T-helper 1 cell (primary cell): ENCODE measurements around the gene CAMTA1.

Experiments
- DNase-seq, 5 donors: peaks; one replicate each; pipeline ENCODE4 v3.0.0-alpha.2; 2012 to 2020

CAMTA1 gene

DNA sequence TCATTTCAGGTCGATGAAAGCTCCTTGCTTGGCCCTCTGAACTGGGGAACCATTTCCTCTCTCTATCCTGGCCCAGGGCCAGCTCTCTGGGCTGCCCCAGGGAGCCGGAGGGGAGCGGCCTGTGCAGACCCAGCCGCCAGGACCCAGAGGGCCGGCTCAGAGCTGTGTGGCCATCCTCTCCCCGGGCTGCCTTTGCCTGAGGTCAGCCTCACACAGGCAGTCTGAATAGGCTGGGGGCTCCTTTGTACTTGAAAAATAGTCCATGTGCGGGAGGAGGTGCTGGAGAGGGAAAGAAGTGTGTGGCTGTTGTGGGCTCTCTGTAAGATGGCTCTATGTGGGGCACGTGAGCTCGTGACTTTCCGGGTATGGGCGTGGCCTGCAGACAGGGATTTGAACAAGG is 710.7 kb downstream of the CAMTA1 start:
- DNase-seq = no peak

DNA sequence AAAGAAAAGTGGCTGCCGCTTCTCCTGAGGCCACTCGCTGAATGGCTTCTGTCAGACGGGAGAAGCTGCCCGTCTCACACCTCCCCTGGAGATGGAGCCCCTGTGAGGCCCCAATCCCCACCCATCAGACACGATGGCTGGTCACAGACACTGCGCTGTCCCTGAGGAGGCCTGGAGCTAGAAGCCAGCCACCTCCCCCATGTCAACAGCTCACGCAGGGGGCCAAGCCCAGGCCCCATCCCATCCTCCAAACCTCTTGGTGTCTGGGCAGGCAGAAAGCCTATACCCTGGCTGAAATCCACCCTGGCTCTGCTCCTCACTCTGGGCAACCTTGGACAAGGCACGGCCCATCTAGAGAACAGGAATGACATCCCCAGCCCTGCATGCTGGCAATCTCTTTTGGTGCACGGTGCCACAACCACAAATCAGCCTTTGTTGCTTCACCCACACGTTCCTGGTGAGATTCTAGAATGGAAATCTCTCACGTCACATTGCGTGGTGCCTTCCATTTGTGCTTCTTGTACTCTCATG is 711.9 kb downstream of the CAMTA1 start:
- DNase-seq = no peak

DNA sequence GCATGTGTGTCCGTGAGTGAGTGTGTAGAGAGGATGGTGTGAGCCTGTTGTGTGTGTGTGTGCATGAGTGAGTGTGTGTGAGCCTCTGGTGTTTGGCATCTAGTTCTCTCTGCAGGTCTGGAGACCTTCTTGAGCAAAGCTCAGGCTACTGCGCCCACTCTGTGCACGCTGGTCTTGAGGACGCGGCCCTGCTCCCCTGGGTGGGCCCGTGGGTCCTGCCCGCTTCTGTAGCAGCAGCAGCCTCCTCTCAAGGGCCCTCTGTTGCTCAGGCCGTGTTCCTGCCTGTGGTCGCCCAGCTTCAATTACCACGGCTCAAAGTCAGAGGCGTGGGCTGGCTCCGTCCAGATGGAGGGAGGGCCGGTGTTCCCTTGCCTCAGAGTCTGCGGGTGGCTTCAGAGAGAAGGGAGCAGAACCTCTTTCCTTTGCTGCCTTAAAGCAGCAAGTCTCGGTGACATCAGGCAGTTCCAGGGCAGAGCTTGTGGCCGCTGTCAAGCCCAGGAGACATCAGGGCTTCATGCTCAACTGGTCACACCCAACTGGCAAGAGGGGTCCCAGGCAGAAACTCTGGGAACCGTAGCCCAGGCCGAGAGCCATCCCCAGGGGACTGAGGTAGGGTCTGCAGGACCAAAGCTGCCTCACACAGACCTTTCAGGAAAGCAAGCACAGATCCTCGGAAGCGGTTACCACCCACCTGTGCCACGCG is 715.3 kb downstream of the CAMTA1 start:
- DNase-seq = no peak

DNA sequence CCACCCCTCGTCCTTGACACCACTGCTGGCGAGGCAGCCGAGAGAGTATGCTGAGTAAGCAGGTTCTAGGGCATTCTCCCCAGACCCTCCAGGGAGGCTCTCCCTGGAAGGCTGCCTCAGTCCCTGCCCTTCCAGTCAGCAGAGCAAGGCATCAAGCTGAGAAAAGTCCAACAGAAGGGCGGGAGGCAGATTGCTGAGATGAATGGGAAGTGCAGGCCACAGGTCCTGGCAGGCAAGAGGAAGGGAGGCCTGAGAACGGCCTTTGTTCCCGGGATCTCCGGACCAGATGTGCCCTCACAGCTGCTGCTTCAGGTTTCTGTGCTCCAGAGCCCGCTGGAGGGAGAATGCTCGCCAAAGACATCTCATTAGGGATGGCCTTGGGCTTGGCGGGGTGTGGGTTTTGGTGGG is 715.8 kb downstream of the CAMTA1 start:
- no peak for DNase-seq

DNA sequence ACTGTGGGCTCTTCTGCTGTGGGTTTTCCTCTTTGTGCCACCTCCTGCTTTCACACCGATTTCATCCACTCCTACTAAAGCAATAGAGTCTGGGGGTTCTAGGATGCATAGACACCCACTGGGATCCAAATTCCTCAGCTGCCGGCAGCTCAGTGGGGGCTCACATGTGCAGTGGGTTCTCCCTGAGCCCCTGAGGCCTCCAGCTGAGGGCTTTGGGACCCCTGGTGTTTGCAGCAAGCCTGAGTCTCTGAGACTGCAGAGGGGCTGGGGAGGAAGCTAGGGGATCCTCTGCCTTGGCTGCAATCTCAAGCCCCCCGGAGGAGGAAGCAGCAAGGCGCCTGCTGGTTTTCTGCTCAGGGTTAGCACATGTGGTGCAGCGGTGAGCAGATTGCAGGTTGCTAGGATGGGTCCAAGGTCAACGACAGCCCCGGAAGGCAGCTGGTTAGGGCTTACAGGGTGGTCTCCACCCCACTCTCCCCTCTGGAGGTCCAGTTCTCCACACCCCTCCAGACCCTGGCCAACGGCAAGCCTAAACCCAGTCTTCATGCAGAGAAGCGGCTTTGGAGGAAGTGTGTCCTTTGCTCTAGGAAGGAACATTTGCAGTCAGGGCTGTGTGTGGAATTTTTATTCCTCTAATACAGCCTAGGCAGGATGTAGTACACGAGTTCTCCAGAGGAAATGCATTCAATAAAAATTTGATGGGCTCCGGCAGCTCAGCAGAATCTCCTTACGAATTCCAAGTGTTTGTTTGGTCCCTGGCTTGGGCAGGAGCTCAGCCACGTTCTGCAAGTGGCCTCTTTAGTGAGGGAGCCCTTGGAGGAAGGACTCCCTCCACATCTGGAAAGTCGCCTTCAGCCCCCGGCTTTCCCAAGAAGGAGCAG is 716.7 kb downstream of the CAMTA1 start:
- DNase-seq = no peak

DNA sequence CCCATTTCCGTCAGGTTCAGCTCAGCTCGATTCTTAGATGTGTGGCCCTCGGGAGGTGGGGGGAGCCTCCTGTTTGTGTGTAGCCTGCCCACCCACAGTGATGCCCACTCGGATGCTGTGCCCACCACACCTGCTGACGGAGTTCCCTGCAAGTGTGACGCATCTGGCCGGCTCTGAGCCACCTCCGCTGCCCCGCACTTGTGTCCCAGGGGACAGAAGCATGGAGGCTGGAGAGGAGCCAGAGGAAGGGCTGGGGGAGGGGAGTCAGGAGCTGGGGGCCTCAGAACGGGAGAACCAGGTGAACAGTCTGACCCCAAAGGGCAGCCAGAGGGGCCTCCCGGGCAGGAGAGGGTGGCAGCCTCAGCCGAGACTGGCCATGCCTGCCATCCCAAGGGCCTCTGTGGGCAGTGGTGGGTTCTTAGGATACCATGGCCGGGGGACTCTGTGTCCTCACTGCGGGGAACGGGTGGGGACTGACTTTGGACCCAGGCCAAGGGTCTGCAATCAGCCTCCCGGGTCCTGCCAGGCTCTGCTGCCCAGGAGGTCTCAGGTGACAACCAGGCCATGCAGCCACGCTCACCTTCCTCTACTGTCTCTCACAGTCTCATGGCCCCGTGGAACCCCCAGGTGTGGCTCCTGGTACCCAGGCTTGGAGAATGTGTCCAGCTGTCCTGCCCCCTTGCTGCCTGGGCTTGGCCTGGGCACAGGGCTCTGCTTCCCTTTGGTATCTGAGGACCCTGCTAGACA is 718.6 kb downstream of the CAMTA1 start:
- DNase-seq = no peak

DNA sequence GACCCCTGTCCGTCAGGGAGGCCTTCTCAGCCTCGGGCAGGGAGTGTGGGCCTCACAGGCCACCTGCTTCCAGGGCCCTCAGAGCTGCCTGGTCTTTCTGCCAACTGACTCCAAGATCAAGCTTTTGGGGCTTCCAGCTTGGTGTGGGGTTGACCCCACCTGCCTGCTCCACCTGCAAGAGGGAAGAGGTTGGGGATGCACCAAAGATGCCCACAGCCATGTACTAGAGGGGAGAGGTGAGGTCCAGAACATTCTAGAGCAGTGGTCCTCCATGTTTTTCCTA is 719.1 kb downstream of the CAMTA1 start:
- no peak for DNase-seq

DNA sequence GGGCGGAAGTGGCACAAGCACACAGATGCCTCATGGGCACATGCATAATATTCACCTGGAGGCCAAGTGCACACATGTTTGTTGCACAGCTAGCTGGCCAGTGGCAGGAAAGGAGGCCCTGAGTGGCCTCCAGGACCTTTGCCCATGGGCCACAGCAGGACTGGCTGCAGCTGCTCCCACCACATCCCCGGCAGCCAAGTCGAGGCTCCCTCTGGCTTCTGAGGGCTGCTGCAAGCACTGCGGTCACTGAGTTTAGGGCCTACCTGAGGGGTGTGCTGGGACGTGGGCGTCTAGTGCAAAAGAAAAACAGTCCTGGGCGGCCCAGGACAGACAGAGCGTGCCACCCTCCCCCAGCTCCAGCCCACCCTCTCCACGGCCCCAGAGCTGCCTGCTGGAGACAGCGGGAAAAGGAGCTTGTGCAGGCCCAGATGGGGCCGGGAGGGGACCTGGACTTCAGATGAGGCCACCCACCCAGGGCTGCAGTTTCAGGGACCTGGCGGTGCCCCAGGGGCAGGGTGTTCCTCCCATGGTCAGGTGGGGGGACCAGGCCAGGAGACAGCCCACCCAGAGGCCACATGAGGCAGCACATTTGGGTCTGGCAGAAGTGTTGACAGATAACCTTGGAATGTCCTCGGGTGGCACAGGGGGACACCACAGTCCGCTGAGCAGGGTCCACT is 720.0 kb downstream of the CAMTA1 start:
- DNase-seq = no peak

DNA sequence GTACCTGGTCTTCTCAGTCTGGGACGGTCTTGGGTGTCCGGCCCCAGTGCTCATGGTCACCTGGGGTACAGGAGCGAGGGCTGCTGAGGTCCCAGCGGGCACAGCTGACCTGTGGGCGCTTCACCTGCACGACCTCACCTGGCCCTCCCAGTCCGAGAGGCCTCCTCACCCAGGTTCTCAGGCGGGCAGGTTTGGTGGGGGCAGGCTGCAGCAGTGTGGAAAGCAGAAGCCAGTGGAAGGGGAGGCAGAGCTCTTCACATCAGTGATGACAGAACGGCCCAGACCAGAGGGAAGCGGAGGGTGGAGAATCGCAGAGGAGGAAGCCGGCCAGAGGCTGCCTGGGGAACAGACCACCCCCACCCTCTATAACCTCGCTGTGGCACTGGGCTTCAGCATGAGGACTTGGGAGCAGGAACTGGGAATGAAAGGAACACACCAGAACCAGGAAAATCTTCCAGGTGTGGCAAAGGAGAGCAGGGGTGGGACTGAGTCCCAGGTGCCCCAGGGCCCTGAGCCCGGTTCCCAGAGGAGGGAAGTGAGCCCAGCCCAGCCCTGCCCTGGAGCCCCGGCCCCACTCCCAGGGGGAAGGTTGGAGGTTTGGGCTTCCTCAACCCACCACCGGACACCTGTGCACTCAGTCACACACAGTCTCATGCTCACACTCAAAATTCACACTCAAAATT is 720.7 kb downstream of the CAMTA1 start:
- DNase-seq = no peak

DNA sequence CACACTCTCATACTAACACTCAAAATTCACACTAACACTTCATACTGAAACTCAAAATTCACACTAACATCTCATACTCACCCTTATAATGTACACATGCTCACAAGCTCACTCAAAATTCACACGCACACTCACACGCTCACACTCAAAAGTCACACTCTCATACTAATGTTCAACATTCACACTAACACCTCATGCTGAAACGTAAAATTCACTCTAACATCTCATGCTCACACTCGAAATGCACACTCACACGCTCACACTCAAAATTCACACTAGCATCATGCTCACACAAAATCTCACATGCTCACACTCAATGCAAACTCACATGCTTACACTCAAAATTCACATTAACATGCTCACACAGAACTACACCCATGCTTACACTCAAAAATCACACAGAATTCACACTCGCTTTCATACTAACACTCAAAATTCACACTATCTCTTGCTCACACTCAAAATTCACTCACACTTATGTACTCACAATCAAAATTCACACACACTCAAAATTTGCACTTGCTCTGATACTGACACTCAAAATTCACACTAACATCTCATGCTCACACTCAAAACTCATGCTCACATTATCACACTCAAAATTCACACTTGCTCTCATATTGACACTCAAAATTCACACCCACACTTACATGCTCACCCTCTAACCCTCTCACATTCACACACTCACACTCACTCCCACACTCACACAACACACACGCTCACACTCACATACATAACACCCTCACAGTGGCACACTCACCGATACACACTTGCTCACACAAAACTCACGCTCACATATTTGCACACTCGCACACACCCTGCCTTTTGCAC is 721.4 kb downstream of the CAMTA1 start:
- no peak for DNase-seq

DNA sequence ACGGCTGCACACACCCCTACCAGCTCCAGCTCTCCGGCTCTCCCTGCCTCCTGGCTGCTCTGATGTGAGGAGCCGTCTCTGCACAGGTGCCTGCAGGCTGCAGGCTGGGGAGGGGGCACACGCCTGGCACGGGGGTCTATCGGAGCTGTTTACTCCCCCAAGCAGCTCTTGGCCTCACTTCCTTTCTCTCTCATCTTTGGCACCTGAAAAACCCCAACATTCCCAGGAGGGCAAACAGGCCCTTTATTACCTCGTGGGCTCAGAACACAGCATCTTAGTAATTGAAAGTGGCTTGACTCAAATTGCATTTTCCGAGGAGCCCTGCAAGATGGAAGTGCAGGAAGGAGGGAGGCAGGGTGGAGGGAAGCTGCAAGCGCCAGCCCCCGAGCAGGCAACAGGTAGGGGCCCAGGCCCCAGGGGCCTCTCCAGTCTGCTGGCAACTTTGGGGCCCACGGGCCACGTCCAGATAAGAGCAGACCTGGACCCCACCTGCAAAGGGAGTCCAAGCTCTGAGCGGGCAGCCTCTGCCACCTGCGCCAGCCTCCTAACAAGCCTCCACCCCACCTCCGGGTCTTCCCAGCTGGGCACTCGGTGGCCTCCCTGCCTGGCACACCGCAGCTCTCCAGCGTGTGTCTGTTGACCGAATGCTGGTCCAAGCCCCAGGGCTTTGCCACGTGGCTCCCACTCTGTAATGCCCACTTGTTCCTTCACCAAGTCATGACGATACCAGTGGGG is 722.2 kb downstream of the CAMTA1 start:
- no peak for DNase-seq

DNA sequence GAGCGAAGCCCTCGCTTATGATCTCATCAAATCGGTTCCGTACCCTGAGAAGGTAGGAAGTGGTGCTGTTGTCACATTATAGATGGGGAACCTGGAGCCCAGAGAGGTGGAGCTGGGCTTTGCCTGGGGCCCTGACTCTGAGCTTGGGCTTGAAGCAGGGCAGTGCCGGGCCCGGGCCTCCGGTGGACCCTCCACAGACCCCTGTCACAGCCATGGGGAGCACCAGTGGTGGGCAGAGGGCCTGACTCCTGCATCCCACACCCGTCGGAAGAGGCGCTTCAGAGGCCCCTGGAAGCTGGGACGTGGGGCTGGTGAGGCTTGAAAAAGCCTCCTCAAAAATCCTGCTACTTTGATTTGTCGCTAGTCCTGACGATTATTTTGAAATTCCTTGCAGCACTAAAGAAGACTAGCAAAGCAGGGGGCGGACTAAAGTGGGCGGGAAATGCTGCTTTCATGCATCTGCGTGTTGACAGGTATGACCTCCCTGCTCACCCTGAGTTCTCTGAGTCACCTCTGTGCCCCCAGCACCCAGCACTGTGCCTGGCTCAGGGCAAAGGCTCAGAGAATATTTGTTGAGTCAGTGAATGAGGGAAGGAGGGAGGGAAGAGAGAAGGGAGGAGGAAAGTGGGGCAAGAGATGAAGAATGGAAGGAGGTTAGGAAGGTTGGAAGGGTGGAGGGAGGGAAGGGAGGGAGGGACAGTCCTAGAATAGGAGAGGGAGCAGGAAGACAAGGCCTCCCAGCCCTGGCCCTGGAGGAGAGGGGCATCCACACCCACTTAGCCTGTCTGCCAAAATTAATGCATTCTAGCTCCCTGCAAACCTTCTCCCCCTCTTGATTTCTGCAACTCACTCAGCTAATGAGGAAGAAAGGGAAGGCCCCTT is 723.0 kb downstream of the CAMTA1 start:
- DNase-seq = no peak

DNA sequence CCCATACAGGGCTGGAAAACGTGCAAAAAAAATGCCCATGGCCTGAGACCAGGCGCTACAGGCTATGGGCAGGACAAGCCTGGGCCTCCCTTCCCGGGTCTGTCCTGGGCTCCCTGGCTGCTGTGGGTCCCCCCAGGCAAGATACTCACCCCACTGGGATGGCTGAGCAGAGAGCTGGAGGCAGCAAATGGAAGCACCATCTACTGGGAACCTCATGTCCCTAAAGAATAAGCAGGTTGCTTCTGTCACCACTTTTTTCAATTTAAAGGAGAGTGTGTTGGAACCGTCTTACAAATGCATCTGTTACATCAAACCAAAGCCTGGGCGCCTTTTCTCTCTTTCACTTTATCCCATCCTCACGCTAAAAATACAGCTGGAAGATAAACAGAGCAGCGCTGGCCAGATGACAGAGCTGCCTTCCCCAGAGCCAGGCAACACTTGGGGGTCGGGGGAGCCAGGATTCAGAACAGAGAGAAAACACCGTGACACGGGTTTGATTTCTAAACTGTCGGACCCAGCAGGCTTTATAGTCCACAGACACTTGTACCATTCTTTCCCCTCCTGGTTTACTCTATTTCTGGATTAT is 723.8 kb downstream of the CAMTA1 start:
- no peak for DNase-seq

DNA sequence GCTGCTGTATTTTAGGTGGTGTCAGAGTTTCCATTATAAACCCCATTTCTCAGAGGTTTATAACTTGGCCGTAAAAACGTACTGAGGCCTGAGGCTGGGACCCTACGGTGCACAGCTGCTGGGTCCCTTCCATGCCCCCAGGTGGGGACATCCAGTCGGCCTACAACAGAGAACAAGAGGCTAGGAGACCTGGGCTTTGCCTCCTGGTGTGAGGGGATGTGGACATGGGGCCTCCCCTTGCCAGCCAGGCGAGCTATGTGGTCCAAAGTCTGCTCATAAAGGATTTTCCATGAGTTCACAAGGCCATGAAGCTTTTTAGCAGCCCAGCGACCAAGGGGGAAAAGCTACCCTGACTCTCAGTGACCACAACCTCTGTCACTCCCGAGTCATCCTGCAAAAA is 724.3 kb downstream of the CAMTA1 start:
- DNase-seq = no peak

DNA sequence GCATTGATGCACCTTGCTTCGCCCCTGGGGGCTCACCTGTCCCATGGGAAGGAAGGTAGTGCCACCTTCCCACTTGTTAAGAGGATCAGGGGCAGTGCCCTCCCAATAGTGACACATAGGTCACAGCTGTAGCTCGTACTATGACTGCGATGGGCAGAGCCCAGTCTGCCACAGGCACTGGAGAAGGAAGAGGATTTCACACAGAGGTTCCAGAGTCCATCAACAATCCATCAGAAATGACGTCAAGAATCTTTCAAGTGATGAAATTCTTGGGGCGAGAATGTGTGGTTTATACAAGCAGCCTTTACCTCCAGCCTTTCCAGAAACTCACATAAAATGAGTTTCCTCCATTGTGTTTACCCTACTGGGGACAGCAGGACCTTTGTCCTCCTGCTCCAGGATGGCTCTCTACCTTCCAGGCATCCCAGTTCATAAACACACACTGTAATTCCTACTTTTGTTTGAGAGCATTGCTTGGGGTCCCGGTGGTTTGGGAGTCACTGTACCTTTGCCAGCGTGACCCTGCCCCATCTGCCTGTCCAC is 725.2 kb downstream of the CAMTA1 start:
- DNase-seq = no peak

DNA sequence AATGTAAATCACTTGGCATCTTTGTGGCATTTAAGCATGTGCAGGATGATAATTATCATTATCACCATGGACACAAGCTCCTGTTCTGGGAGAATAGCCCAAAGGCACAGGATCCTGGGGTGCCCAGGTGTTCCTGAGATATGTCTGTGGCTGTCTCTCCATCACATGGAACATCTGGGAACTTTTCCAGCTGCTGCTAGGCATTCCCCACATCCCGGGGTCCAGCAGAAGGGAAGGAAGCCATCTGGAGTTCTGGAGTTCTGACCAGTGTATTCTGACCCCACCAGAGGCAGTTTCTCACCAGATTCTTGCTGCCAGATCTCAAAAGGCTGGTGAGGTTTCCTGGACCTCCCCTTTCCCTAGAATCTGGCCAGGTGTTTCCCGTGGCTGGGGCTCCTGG is 726.1 kb downstream of the CAMTA1 start:
- DNase-seq = no peak

DNA sequence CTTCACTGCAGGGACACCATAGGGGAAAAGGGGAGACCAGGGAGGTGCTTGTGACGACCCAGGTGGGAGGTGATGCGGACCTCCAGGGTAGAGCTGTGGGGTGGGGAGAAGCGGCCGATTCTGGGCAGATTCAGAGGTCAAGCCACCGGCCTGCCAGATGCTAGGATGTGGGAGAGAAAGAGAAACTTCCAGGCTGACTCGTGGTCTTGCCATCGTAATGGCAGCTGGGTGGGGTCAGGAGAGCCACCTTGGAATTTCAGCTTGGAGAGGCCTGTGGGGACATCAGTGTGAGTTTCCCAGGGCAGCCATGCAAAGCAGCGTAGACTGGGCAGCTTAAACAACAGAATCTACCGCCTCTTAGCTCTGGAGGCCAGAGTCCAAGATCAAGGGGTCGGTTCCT is 727.8 kb downstream of the CAMTA1 start:
- no peak for DNase-seq

DNA sequence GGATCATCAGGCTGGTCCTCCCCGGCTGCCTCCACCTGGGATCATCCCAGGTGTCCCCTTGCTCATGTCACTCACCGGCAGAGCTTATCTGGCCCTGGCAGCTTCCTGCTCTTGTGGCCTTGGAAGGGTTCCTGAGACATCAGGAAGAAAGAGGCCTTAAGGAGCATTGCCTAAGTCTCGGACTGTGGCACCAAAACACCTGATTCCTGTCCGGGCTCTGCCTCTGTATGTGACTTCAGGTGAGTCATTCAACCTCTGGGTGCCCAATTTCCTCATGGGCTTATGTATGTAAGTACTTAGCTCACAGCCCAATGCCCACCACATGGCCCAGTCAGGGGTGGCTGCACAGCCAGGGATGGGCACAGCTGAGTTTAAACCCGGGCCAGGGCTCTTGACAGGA is 729.9 kb downstream of the CAMTA1 start:
- DNase-seq = no peak

DNA sequence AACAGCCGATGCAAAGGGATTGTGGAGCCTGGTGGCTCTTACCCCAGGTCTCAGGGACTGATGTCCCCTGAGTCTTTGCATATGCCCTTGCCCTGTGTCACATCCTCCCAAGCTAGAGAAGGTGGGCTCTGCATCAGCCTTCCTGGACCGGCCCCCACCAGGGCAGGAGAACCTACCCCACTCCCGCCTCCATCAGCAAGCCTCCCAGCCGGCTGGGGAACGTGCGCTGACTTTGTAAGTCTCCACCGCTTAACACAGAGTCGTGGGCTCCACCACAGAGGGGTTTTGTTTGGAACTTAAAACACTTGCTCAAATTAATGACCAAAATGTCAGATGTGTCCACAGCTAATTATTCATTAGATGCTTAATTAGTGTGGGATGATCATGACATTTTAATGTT is 730.6 kb downstream of the CAMTA1 start:
- DNase-seq = no peak
